ENCODE measurements around the gene ARHGEF10L. TPM values are rescaled to one million over a fixed set of nuclear protein-coding genes. Genes with fewer than 3 reads are reported as not detected.

ARHGEF10L gene
- polyA plus RNA-seq, 1 donor, result 85.1 TPM

- Histone ChIP-seq H3K27ac (ENCODE audit: low read length) (no peak overlapping the region), H3K4me3 (ENCODE audit: low read length) (no peak overlapping the region), H3K9me3 (ENCODE audit: control insufficient read depth, low read depth, low read length) (no peaks in the 10 kb centered on the region), H3K4me1 (ENCODE audit: control insufficient read depth, insufficient read depth, low read length) (no peaks in the 10 kb centered on the region), H3K36me3 (ENCODE audit: control insufficient read depth, insufficient read depth, low read length) (peaks cover 87% of the 10 kb centered on the region), H3K27me3 (ENCODE audit: control insufficient read depth, insufficient read depth, low read length) (no peaks in the 10 kb centered on the region)
- DNase-seq, result no peak
- no CpG with 5 or more reads among the region's 28 CpGs for WGBS (ENCODE audit: insufficient coverage, low lambda C conversion rate)
These were observed 105.8 kb downstream of the ARHGEF10L start for GRCh38 chr1:17645068-17645911.

- Histone ChIP-seq H3K4me3 (ENCODE audit: low read length) (no peak overlapping the region), H3K27me3 (ENCODE audit: control insufficient read depth, insufficient read depth, low read length) (no peaks in the 10 kb centered on the region), H3K4me1 (ENCODE audit: control insufficient read depth, insufficient read depth, low read length) (no peaks in the 10 kb centered on the region), H3K27ac (ENCODE audit: low read length) (no peak overlapping the region), H3K36me3 (ENCODE audit: control insufficient read depth, insufficient read depth, low read length) (peaks cover 88% of the 10 kb centered on the region), H3K9me3 (ENCODE audit: control insufficient read depth, low read depth, low read length) (no peaks in the 10 kb centered on the region)
- no peak for DNase-seq
- WGBS (ENCODE audit: insufficient coverage, low lambda C conversion rate), result no CpG with 5 or more reads among the region's 32 CpGs
These were observed 107.2 kb downstream of the ARHGEF10L start for GRCh38 chr1:17646444-17647280.

DNA sequence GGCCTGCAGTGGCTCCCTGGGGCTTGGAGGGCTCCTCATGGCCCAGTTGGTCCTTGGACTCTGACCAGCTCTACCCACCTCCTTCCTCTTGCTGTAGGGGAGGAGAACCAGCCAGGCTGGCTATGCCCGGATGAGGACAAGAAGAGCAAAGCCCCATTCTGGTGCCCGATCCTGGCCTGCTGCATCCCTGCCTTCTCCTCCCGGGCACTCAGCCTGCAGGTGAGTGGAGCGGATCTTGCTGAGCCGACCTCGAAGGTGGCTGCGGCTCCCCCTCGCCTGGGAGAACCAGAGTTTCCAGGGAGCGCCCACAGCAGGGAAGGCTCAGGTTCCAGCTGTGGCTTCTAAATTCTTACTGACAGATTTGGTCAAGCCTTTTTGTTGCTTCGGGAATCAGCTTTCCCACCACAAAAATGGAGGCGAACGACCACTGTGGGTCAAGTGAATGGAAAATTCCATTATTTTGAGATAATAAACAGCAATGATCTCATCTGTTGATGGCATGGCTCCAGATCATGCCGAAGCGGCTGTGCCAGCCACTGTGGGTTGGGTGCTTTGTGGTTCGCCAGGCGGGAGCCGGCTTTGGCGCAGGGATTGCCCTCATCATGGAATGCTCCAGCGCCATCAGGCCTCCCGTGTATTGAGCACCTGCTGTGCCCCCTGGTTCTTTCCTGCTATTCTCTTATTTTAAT, 109.1 kb downstream of the ARHGEF10L start:
- WGBS (ENCODE audit: insufficient coverage, low lambda C conversion rate), result no CpG with 5 or more reads among the region's 20 CpGs
- H3K9me3 ChIP-seq (ENCODE audit: control insufficient read depth, low read depth, low read length), result no peaks in the 10 kb centered on the region
- H3K27ac ChIP-seq (ENCODE audit: low read length), result no peak overlapping the region
- no peaks in the 10 kb centered on the region for H3K27me3 ChIP-seq (ENCODE audit: control insufficient read depth, insufficient read depth, low read length)
- no peak overlapping the region for H3K4me3 ChIP-seq (ENCODE audit: low read length)
- H3K4me1 ChIP-seq (ENCODE audit: control insufficient read depth, insufficient read depth, low read length), result no peaks in the 10 kb centered on the region
- peaks cover 91% of the 10 kb centered on the region for H3K36me3 ChIP-seq (ENCODE audit: control insufficient read depth, insufficient read depth, low read length)
- DNase-seq, result no peak

DNA sequence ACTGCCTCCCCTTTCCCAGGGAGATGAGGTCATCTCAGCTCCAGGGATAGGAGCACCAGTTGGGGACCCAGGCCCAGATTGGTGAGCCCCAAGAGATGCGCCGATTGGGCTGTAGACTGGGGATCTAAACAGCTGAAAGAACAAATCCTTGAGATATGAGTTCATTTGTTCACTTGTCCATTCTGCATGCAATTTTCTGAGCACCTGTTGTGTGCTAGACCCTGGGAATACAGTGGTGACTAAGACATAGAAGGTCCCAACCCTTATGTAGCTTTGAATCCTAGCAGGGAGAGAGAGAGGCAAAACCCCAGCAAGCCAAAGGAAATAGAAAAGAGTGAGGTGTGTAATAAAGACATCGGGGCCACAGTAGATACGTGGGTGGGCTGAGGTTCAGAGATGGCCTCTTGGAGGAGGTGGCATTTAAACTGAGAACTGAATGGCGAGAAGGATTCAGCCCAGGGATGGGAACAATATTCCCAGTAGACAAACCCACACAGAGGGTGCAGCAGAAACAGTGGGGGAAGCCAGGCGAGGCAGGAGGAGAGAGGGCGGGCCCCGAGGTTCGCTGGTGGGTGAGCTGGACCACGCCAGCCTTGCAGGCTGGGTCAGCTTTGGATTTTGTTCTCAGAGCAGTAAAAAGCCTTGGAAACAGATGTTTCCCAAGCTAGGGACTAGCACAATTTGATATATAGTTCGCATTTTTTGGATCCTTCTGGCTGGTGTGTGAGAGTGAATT, 110.0 kb downstream of the ARHGEF10L start:
- 100% methylated on average over 2 of the region's 11 CpGs for WGBS (ENCODE audit: insufficient coverage, low lambda C conversion rate)
- DNase-seq, result no peak
- H3K4me1 ChIP-seq (ENCODE audit: control insufficient read depth, insufficient read depth, low read length), result no peaks in the 10 kb centered on the region
- H3K4me3 ChIP-seq (ENCODE audit: low read length), result no peak overlapping the region
- H3K36me3 ChIP-seq (ENCODE audit: control insufficient read depth, insufficient read depth, low read length), result peaks cover 91% of the 10 kb centered on the region
- H3K27me3 ChIP-seq (ENCODE audit: control insufficient read depth, insufficient read depth, low read length), result no peaks in the 10 kb centered on the region
- H3K27ac ChIP-seq (ENCODE audit: low read length), result no peak overlapping the region
- no peaks in the 10 kb centered on the region for H3K9me3 ChIP-seq (ENCODE audit: control insufficient read depth, low read depth, low read length)

DNA sequence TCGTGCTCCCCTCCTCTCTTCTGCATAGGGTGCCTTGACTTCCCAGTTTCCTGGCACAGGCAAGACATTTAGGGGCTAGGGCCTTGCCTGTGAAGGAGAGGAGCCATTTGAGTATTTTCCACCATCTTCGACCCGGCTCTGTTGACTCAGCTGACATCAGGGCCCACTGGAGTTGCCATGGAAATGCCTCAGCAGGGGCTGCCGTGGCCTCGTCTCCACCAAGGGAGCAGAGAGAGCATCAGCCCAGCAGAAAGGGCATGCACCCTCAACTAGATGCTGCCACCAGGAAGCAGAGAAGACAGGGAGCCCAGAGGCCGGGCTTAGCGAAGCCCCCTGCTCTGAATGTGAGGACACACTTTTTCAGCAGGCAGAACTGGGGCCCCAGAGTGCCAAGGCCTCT, 113.8 kb downstream of the ARHGEF10L start:
- no CpG with 5 or more reads among the region's 7 CpGs for WGBS (ENCODE audit: insufficient coverage, low lambda C conversion rate)
- no peak for DNase-seq
- H3K27ac ChIP-seq (ENCODE audit: low read length), result no peak overlapping the region
- no peaks in the 10 kb centered on the region for H3K4me1 ChIP-seq (ENCODE audit: control insufficient read depth, insufficient read depth, low read length)
- H3K36me3 ChIP-seq (ENCODE audit: control insufficient read depth, insufficient read depth, low read length), result peaks cover 94% of the 10 kb centered on the region
- H3K9me3 ChIP-seq (ENCODE audit: control insufficient read depth, low read depth, low read length), result no peaks in the 10 kb centered on the region
- H3K4me3 ChIP-seq (ENCODE audit: low read length), result no peak overlapping the region
- H3K27me3 ChIP-seq (ENCODE audit: control insufficient read depth, insufficient read depth, low read length), result no peaks in the 10 kb centered on the region

DNA sequence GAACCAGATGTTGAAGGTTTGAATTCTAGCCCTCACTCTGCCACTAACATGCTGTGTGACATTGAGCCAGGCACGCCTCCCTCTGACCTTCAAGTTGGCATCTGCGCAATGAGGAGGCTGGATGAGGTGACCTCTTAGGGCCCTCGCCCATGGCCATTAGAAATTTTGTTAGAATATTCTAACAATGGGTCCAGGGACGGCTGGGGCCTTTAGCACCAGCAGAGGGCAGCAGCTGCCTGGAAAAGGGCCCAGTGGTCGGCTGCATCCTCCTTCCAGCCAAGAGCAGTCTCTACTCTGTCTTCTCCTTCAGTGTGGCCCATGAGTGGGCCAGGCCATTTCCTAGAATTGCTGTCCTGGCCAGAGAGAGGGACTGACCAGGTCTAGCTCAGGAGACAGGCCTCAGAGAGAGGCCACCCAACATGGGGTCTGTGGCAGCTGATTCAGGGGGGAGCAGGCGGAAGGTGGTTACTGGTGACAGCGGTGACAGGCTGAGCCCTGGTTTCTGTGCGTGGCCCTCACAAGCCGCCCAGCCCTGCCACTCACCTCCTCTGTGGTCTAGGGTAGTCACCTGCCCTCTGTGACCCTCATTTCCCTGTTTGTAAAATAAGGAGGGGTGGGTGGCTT, 114.3 kb downstream of the ARHGEF10L start:
- Histone ChIP-seq H3K36me3 (ENCODE audit: control insufficient read depth, insufficient read depth, low read length) (peaks cover 94% of the 10 kb centered on the region), H3K4me1 (ENCODE audit: control insufficient read depth, insufficient read depth, low read length) (no peaks in the 10 kb centered on the region), H3K4me3 (ENCODE audit: low read length) (no peak overlapping the region), H3K27ac (ENCODE audit: low read length) (no peak overlapping the region), H3K27me3 (ENCODE audit: control insufficient read depth, insufficient read depth, low read length) (no peaks in the 10 kb centered on the region), H3K9me3 (ENCODE audit: control insufficient read depth, low read depth, low read length) (no peaks in the 10 kb centered on the region)
- no peak for DNase-seq
- no CpG with 5 or more reads among the region's 9 CpGs for whole genome bisulfite sequencing (ENCODE audit: insufficient coverage, low lambda C conversion rate)

GRCh38 chr1:17654519-17654918, 115.0 kb downstream of the ARHGEF10L start:
- Histone ChIP-seq H3K27ac (ENCODE audit: low read length) (no peak overlapping the region), H3K4me3 (ENCODE audit: low read length) (no peak overlapping the region), H3K36me3 (ENCODE audit: control insufficient read depth, insufficient read depth, low read length) (peaks cover 94% of the 10 kb centered on the region), H3K27me3 (ENCODE audit: control insufficient read depth, insufficient read depth, low read length) (no peaks in the 10 kb centered on the region), H3K4me1 (ENCODE audit: control insufficient read depth, insufficient read depth, low read length) (no peaks in the 10 kb centered on the region), H3K9me3 (ENCODE audit: control insufficient read depth, low read depth, low read length) (no peaks in the 10 kb centered on the region)
- no peak for DNase-seq
- WGBS (ENCODE audit: insufficient coverage, low lambda C conversion rate), result no CpG with 5 or more reads among the region's 2 CpGs

DNA sequence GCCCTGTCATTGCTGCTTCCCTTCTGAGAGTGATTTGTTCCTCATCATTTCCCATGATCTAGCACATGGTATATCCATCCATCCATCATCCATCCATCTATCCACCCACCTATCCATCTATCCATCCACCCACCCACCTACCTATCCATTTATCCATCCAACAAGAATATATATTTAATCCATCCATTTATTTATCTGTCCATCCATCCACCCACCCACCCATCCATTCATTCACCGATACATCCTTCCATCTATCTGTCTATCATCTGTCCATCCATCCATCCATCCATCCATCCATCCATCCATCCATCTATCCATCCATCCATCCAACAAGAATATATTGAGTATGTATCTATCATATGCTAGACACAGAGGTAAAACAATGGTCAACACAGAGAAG, 115.7 kb downstream of the ARHGEF10L start:
- H3K36me3 ChIP-seq (ENCODE audit: control insufficient read depth, insufficient read depth, low read length), result peaks cover 96% of the 10 kb centered on the region
- H3K4me1 ChIP-seq (ENCODE audit: control insufficient read depth, insufficient read depth, low read length), result no peaks in the 10 kb centered on the region
- H3K27me3 ChIP-seq (ENCODE audit: control insufficient read depth, insufficient read depth, low read length), result no peaks in the 10 kb centered on the region
- H3K27ac ChIP-seq (ENCODE audit: low read length), result no peak overlapping the region
- no peak overlapping the region for H3K4me3 ChIP-seq (ENCODE audit: low read length)
- DNase-seq, result no peak
- 100% methylated on average over 1 of the region's 1 CpG for WGBS (ENCODE audit: insufficient coverage, low lambda C conversion rate)
- H3K9me3 ChIP-seq (ENCODE audit: control insufficient read depth, low read depth, low read length), result no peaks in the 10 kb centered on the region

GRCh38 chr1:17655922-17656321, 116.4 kb downstream of the ARHGEF10L start:
- Histone ChIP-seq H3K9me3 (ENCODE audit: control insufficient read depth, low read depth, low read length) (no peaks in the 10 kb centered on the region), H3K4me1 (ENCODE audit: control insufficient read depth, insufficient read depth, low read length) (no peaks in the 10 kb centered on the region), H3K27me3 (ENCODE audit: control insufficient read depth, insufficient read depth, low read length) (no peaks in the 10 kb centered on the region), H3K27ac (ENCODE audit: low read length) (no peak overlapping the region), H3K4me3 (ENCODE audit: low read length) (no peak overlapping the region), H3K36me3 (ENCODE audit: control insufficient read depth, insufficient read depth, low read length) (peaks cover 96% of the 10 kb centered on the region)
- DNase-seq, result no peak
- no CpG with 5 or more reads among the region's 15 CpGs for WGBS (ENCODE audit: insufficient coverage, low lambda C conversion rate)
